ENCODE measurements around the gene CALML5.

DNA sequence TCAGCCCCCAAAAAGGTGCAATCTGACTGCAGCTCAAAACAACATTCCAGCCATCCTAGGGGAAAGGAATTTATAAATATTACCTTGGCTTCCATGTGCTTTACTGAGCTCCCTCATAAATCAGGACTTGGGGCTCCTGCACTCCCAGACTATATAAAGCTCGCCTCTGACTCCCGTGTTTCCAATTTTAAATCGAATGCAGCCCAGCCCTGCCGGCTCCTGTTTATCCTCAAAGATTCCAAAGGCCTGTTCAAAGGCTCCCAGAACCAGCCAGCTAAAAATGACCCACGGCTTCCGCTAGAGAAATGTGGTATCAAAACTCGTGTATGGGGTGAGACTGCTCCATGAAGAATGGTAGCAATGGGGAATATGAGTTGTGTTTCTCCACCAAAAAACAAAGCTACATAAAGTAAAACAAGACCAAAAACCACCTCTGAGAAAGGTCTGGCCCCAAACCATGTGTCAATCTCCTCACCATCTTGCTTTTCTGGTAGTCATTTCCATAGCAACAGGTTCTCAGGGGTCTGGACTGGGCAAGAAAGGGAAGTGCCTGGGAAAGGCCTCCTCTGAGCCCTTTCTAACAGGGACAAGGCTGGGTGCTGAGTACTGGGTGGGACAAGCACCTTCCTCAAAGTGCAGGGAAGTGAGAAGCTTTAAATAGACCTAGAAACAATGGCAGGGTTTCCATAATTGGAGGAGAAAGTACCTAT lies 30.5 kb upstream of the CALML5 start:
- TF ChIP-seq, protein P1, sequence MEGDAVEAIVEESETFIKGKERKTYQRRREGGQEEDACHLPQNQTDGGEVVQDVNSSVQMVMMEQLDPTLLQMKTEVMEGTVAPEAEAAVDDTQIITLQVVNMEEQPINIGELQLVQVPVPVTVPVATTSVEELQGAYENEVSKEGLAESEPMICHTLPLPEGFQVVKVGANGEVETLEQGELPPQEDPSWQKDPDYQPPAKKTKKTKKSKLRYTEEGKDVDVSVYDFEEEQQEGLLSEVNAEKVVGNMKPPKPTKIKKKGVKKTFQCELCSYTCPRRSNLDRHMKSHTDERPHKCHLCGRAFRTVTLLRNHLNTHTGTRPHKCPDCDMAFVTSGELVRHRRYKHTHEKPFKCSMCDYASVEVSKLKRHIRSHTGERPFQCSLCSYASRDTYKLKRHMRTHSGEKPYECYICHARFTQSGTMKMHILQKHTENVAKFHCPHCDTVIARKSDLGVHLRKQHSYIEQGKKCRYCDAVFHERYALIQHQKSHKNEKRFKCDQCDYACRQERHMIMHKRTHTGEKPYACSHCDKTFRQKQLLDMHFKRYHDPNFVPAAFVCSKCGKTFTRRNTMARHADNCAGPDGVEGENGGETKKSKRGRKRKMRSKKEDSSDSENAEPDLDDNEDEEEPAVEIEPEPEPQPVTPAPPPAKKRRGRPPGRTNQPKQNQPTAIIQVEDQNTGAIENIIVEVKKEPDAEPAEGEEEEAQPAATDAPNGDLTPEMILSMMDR (IDR thresholded peaks at IDR 0.05; ENCODE audit: poor library complexity, severe bottlenecking) = no peak
- TF ChIP-seq EP300 (conservative IDR thresholded peaks at IDR 0.05; ENCODE audit: poor library complexity, severe bottlenecking) (no peak), TAF1 (IDR thresholded peaks at IDR 0.05; ENCODE audit: low read depth) (no peak)

All from neural cell (in vitro differentiated cells).